Measurements from ENCODE around the gene MYT1. TPM values are rescaled to one million over a fixed set of nuclear protein-coding genes. Genes with fewer than 3 reads are reported as not detected.

MYT1 gene
- total and polyA plus RNA-seq, 2 of the 13 experiments (the other 11 are each of a cell fraction or from before 2014, with no cell fraction given): 0.58 to 2.5 TPM

GRCh38 chr20:64238115-64238825 lies 74.0 kb downstream of the MYT1 start (continued):
- TF ChIP-seq DPF2 (CRISPR knock-in tag; IDR thresholded peaks at IDR 0.05; ENCODE audit: borderline replicate concordance, low read depth) (peak; percentile 26), E2F1 (CRISPR knock-in tag; IDR thresholded peaks at IDR 0.05) (no peak), ZHX2 (IDR thresholded peaks at IDR 0.05; ENCODE audit: low read depth) (no peak), ZHX2 (CRISPR knock-in tag; IDR thresholded peaks at IDR 0.05; ENCODE audit: borderline replicate concordance) (no peak), CCDC6 (CRISPR knock-in tag; IDR thresholded peaks at IDR 0.05) (no peak), ZNF276 (CRISPR knock-in tag; IDR thresholded peaks at IDR 0.05; ENCODE audit: low read depth) (peak; percentile 72; the same call in 1 of the 2 replicates), ZNF792 (CRISPR knock-in tag; IDR thresholded peaks at IDR 0.05) (no peak), ZNF639 (CRISPR knock-in tag; conservative IDR thresholded peaks at IDR 0.05) (no peak), GABPB1 (CRISPR knock-in tag; IDR thresholded peaks at IDR 0.05) (peak; percentile 26; the same call in 1 of the 2 replicates), ZNF766 (CRISPR knock-in tag; IDR thresholded peaks at IDR 0.05; ENCODE audit: borderline replicate concordance) (peak; percentile 32; the same call in 1 of the 2 replicates), SRSF4 (IDR thresholded peaks at IDR 0.05; ENCODE audit: low read depth, low read length, poor library complexity, severe bottlenecking) (no peak), STAG1 (CRISPR knock-in tag; IDR thresholded peaks at IDR 0.05) (peak; percentile 14; the same call in 1 of the 2 replicates), ZFP41 (CRISPR knock-in tag; IDR thresholded peaks at IDR 0.05; ENCODE audit: borderline replicate concordance) (no peak), KDM5B (CRISPR knock-in tag; IDR thresholded peaks at IDR 0.05; ENCODE audit: borderline replicate concordance) (no peak; the same call in 1 of the 2 replicates), PLSCR1 (CRISPR knock-in tag; IDR thresholded peaks at IDR 0.05; ENCODE audit: borderline replicate concordance) (no peak), ZFX (CRISPR knock-in tag; IDR thresholded peaks at IDR 0.05; ENCODE audit: low read depth) (peak; percentile 62; the same call in 1 of the 2 replicates), PITX1 (CRISPR knock-in tag; IDR thresholded peaks at IDR 0.05) (peak; percentile 77)

Data from HepG2 (cell line).